ENCODE data around the gene DCAF12. TPM values are rescaled to one million over a fixed set of nuclear protein-coding genes. Genes with fewer than 3 reads are reported as not detected.

Gene DCAF12
- total and polyA plus RNA-seq, 2 of the 13 experiments (the other 11 are each of a cell fraction or from before 2014, with no cell fraction given): 26.8 to 37.4 TPM

DNA sequence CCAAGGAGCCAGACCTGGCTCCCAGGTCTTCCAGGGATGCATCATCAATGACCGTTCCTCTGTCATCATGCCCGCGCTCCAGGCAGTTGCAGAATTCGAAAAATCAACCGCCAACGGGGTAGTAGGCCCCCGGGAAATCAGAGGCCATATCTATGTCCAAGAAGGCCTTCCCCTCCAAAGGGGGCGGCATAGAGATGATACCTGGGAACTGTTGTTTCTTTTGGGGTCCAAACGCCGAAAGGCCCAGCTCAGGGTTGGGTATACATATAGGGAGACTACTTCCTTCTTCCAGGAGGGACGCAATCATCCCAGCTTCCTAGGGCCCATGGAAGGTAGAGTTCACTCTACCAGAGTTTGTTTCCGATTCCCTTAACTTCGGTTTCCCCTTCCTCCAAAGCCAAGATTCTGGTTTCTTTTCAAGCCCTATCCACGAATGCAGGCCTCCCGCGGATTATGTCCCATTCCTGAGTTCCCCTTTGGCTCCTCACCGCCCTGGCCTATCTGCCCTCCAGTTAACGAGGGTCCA lies 754 bp downstream of the DCAF12 start:
- Histone ChIP-seq H4K20me1 (ENCODE audit: insufficient read depth, low read length) (0 out of 2 replicates have a peak, but pooled peaks cover 4% of the 10 kb centered on the region), H3K27me3 (ENCODE audit: control insufficient read depth in 1 of 2, insufficient read depth in 2 of 2, low read length in 2 of 2) (no peaks in the 10 kb centered on the region; a peak in 1 of 5 replicates), H3K9me3 (ENCODE audit: low read length) (no peaks in the 10 kb centered on the region), H3K9ac (ENCODE audit: insufficient read depth, low read depth, low read length) (peak overlapping the region; percentile 86), H3K4me2 (ENCODE audit: low read depth, low read length) (peak overlapping the region; percentile 92), H3K4me3 (replicated peaks in 1 of 3; ENCODE audit: insufficient read depth in 1 of 3, low read depth in 2 of 3, low read length in 3 of 3) (peak overlapping the region; percentile 66 to 88 (median 86)), H3K79me2 (ENCODE audit: insufficient read depth, low read length) (peaks cover 47% of the 10 kb centered on the region), H3K27ac (ENCODE audit: extremely low read length, insufficient read depth, low read length) (peak overlapping the region; percentile 86), H2AFZ (ENCODE audit: low read length) (no peak overlapping the region), H3K36me3 (replicated peaks in 1 of 2; ENCODE audit: control insufficient read depth in 1 of 2, insufficient read depth in 2 of 2, low read length in 2 of 2) (peaks cover 2 to 18% of the 10 kb centered on the region in 2 experiments; a peak in 4 of 5 replicates), H3K4me1 (ENCODE audit: insufficient read depth, low read length) (peaks cover 43% of the 10 kb centered on the region)
- in situ Hi-C loops (cut with HindIII; ENCODE audit: extremely low pct_ligation_motif_present, low pct_unique_long_range_greater_than_20kb) (loop anchor here (10.0 kb wide), 1 partner anchor 129 kb away; no protein-coding TSS in a partner anchor), intact Hi-C loops (cut with micrococcal nuclease; ENCODE audit: unreplicated experiment) (loop anchor here (1.0 to 5.0 kb wide), 5 partner anchors 14 to 128 kb away; partner anchors contain the start of gene UBAP1)
- FAIRE-seq (peak; percentile 15), ATAC-seq (peak; percentile 42), DNase-seq (ENCODE audit: low spot score) (peak; percentile 21)
- 1% methylated on average over 14 of the region's 18 CpGs for WGBS (ENCODE audit: low lambda C conversion rate)
- ChIA-PET CTCF (ENCODE audit: low intra/inter-chr PET ratio, low total read pairs) (no interaction called here), POLR2A (interaction anchor here (0.6 to 1.7 kb wide), 5 partner anchors 9 to 77 kb away, joined by 3 to 8 read pairs (median 4); partner anchors contain the start of genes UBAP1 and UBAP2)
- no TSS peak for BruUV-seq (replicated peaks)
- TF ChIP-seq CBX5 (CRISPR knock-in tag; IDR thresholded peaks at IDR 0.05; ENCODE audit: borderline replicate concordance) (0 out of 2 replicates have a peak, but pooled peaks have one; percentile 7), PAX8 (CRISPR knock-in tag; IDR thresholded peaks at IDR 0.05; ENCODE audit: borderline replicate concordance) (0 out of 2 replicates have a peak, but pooled peaks have one; percentile 77), ZNF747 (CRISPR knock-in tag; IDR thresholded peaks at IDR 0.05; ENCODE audit: borderline replicate concordance) (no peak), ZNF232 (CRISPR knock-in tag; IDR thresholded peaks at IDR 0.05; ENCODE audit: borderline replicate concordance) (0 out of 2 replicates have a peak, but pooled peaks have one; percentile 12), ZNF12 (CRISPR knock-in tag; IDR thresholded peaks at IDR 0.05) (no peak), ZBTB1 (CRISPR knock-in tag; IDR thresholded peaks at IDR 0.05; ENCODE audit: borderline replicate concordance) (no peak), MEIS1 (CRISPR knock-in tag; IDR thresholded peaks at IDR 0.05; ENCODE audit: borderline replicate concordance) (peak; percentile 32; the same call in 1 of the 2 replicates), PHF21A (CRISPR knock-in tag; IDR thresholded peaks at IDR 0.05) (0 out of 2 replicates have a peak, but pooled peaks have one; percentile 4), ARNT (IDR thresholded peaks at IDR 0.05) (no peak)
- TF ChIP-seq, protein P1, sequence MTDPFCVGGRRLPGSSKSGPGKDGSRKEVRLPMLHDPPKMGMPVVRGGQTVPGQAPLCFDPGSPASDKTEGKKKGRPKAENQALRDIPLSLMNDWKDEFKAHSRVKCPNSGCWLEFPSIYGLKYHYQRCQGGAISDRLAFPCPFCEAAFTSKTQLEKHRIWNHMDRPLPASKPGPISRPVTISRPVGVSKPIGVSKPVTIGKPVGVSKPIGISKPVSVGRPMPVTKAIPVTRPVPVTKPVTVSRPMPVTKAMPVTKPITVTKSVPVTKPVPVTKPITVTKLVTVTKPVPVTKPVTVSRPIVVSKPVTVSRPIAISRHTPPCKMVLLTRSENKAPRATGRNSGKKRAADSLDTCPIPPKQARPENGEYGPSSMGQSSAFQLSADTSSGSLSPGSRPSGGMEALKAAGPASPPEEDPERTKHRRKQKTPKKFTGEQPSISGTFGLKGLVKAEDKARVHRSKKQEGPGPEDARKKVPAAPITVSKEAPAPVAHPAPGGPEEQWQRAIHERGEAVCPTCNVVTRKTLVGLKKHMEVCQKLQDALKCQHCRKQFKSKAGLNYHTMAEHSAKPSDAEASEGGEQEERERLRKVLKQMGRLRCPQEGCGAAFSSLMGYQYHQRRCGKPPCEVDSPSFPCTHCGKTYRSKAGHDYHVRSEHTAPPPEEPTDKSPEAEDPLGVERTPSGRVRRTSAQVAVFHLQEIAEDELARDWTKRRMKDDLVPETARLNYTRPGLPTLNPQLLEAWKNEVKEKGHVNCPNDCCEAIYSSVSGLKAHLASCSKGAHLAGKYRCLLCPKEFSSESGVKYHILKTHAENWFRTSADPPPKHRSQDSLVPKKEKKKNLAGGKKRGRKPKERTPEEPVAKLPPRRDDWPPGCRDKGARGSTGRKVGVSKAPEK (CRISPR knock-in tag; IDR thresholded peaks at IDR 0.05; ENCODE audit: borderline replicate concordance): peak; percentile 71; the same call in 1 of the 2 replicates
- TF ChIP-seq, protein P2, sequence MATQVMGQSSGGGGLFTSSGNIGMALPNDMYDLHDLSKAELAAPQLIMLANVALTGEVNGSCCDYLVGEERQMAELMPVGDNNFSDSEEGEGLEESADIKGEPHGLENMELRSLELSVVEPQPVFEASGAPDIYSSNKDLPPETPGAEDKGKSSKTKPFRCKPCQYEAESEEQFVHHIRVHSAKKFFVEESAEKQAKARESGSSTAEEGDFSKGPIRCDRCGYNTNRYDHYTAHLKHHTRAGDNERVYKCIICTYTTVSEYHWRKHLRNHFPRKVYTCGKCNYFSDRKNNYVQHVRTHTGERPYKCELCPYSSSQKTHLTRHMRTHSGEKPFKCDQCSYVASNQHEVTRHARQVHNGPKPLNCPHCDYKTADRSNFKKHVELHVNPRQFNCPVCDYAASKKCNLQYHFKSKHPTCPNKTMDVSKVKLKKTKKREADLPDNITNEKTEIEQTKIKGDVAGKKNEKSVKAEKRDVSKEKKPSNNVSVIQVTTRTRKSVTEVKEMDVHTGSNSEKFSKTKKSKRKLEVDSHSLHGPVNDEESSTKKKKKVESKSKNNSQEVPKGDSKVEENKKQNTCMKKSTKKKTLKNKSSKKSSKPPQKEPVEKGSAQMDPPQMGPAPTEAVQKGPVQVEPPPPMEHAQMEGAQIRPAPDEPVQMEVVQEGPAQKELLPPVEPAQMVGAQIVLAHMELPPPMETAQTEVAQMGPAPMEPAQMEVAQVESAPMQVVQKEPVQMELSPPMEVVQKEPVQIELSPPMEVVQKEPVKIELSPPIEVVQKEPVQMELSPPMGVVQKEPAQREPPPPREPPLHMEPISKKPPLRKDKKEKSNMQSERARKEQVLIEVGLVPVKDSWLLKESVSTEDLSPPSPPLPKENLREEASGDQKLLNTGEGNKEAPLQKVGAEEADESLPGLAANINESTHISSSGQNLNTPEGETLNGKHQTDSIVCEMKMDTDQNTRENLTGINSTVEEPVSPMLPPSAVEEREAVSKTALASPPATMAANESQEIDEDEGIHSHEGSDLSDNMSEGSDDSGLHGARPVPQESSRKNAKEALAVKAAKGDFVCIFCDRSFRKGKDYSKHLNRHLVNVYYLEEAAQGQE (IDR thresholded peaks at IDR 0.05; ENCODE audit: borderline replicate concordance in 1 of 2, low read depth in 1 of 2, low read length in 2 of 2): no peak
- TF ChIP-seq, protein P3, sequence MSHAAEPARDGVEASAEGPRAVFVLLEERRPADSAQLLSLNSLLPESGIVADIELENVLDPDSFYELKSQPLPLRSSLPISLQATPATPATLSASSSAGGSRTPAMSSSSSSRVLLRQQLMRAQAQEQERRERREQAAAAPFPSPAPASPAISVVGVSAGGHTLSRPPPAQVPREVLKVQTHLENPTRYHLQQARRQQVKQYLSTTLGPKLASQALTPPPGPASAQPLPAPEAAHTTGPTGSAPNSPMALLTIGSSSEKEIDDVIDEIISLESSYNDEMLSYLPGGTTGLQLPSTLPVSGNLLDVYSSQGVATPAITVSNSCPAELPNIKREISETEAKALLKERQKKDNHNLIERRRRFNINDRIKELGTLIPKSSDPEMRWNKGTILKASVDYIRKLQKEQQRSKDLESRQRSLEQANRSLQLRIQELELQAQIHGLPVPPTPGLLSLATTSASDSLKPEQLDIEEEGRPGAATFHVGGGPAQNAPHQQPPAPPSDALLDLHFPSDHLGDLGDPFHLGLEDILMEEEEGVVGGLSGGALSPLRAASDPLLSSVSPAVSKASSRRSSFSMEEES (CRISPR knock-in tag; IDR thresholded peaks at IDR 0.05): no peak
- TF ChIP-seq, protein P4, sequence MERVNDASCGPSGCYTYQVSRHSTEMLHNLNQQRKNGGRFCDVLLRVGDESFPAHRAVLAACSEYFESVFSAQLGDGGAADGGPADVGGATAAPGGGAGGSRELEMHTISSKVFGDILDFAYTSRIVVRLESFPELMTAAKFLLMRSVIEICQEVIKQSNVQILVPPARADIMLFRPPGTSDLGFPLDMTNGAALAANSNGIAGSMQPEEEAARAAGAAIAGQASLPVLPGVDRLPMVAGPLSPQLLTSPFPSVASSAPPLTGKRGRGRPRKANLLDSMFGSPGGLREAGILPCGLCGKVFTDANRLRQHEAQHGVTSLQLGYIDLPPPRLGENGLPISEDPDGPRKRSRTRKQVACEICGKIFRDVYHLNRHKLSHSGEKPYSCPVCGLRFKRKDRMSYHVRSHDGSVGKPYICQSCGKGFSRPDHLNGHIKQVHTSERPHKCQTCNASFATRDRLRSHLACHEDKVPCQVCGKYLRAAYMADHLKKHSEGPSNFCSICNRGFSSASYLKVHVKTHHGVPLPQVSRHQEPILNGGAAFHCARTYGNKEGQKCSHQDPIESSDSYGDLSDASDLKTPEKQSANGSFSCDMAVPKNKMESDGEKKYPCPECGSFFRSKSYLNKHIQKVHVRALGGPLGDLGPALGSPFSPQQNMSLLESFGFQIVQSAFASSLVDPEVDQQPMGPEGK (CRISPR knock-in tag; IDR thresholded peaks at IDR 0.05): no peak
